HG03469 (cell line): ENCODE data around the gene LCT.
"Not testable (repeated sequence)": the region's sequence is repeated elsewhere in the genome, so short reads cannot be mapped to it uniquely, and the experiment has no call there.

Experiments
- ATAC-seq: cut with Tn5 transposase; IDR thresholded peaks from one replicate; pipeline ENCODE4 v1.9.1; 2021; ENCODE audit warnings: mild to moderate bottlenecking, moderate library complexity, moderate number of reproducible peaks; ENCODE audit not compliant: unreplicated experiment

The LCT gene

GRCh38 chr2:135832891-135833290 is 4.1 kb downstream of the LCT start:
- ATAC-seq, result no peak

DNA sequence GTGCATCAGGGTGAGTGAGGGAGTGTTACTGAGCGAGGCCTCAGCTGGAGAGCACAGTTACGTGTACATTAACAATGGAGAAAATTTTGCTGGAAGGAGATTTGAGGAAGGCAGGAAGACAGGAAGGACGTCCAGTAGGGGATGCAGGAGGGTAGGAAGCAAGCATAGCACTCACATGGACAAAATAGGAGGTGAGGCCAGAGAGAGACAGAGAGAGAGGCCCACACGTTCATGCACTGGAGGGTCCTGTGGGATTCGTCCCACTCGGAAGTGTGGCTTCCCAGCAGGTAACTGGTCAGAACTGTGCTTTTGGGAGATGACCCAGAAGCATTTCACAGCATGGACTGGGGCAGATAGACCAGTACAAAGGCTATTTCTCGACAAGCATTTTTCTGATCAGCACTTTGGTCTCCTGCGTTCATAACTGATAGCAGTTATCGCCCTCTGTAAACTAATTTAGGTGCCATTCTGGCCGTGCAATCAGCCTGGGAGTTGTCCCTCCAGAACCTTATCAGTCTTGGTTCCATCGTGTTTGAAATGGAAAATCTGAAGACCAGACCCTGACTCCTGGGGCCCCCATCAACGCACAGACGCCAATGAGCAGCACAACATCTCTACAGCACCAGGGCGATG is 5.7 kb downstream of the LCT start:
- no peak for ATAC-seq

GRCh38 chr2:135829378-135830135 is 7.4 kb downstream of the LCT start:
- no peak for ATAC-seq

DNA sequence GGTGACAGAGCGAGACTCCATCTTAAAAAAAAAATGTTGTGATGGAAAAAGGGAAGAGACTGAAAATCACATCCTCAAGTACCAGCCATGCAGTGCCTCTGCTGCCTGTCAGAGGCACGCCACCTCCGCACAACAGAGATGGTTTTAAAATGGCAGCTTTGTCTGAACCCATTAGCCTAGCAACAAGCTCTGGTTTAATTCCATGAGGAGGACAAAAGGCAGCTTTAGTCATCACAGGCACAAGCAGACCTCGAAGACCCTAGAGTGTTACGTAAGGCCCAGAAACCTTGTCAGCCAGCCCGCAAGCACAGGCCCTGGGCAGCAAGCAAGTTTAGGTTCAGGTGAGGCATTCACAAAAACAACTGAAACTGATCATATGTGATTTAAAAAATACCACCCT is 10.4 kb downstream of the LCT start:
- no peak for ATAC-seq

GRCh38 chr2:135825550-135826176 is 11.3 kb downstream of the LCT start:
- no peak for ATAC-seq

DNA sequence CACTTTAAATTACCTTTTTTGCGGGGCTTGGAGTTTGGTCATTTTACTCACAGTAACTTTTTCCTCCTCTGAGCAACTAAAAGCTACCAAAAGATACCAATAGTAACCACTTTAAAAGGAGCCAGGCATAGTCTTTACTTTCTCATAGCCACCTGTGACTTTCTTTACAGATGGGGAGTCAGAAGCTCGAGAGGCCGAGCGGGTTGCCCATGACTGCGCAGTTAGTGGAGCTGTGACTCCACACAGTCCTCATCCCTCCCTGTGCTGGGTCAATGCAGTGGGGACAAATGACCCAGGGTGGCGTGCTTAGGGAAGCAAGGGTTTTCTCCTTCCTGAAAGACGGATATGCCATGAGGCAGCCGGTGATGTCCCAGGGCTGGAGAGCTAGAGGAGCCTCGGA is 11.9 kb downstream of the LCT start:
- no peak for ATAC-seq

GRCh38 chr2:135822855-135823254 is 14.1 kb downstream of the LCT start:
- ATAC-seq, result no peak

- ATAC-seq, result no peak
Measured at GRCh38 chr2:135821190-135821589, 15.8 kb downstream of the LCT start.

DNA sequence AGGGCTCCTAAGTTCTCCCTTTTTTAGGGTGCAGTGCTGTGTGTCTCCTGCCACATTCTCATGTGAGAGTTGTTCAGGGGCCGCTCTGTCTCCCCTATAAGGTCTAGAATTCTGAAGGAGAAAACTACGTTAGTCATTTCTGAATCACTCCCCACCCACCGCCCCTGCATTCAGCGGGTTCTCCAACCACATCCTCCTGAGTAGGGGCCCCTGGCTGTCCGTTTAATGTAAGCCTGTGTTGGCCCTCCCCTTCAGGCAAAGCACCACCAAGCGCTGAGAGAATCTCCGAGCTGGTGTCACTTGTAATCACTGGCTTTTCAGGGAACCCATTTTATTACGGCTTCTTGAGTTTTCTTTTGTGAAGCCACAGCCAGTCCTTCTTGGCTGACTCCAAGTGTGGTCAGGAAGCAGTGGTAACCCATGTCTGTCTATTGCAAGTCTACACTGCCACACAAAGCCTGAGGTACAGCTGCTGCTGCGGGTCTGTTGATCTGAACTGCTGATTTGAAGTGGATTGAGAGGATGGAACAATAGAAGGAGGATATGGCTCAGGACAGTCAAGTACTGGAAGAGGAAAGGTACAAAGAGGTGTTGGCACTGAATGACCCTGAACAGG is 16.9 kb downstream of the LCT start:
- ATAC-seq, result peak; percentile 91

DNA sequence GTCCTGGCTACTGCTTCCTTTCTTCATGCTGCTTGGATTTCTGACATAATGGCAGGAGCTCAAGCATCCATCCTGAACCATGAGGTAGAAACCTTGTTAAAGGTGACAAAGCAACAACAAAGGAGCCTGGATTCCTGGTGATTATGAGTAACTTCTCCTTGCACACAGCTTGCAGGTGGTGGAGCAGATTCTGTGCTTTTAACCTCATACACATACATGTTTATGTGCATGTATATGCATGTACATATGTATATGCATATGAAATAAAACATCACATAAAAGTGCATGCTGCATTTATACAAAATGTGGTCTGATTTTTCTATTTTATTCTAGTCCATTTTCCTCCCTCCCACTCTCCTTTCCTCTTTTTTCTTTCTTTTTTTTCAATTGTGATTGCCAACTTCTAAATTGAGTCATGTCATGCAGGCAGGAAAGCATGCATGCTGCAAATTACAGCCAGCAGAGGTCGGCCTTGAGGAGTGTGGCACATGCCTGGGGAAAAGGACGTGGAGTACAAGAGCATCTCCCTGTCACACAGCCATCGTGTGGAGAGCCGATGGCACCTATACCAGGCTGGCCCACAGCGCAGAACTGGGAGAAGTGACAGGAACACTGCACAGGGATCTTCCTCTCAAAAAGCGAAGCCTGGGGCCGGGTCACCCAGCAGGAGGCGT is 17.9 kb downstream of the LCT start:
- ATAC-seq, result no peak

DNA sequence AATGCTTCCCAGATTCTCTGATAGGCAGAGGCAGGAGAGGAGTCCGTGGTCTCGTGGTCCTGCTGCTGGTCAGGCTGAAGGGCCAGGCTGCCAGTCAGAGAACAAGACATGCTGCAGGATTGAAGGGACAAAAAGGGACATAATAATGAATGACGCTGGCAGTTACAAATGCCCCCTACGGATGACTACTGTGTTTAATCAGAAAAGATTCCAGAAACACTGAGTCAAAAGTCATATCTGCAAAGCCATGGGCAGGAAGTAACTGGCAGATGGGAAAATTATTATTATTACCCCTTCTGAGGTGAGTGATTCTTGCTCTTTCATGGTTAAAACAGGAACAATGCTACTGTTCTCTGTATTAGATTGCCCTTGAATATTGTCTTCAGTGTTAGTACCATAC is 19.0 kb downstream of the LCT start:
- no peak for ATAC-seq

DNA sequence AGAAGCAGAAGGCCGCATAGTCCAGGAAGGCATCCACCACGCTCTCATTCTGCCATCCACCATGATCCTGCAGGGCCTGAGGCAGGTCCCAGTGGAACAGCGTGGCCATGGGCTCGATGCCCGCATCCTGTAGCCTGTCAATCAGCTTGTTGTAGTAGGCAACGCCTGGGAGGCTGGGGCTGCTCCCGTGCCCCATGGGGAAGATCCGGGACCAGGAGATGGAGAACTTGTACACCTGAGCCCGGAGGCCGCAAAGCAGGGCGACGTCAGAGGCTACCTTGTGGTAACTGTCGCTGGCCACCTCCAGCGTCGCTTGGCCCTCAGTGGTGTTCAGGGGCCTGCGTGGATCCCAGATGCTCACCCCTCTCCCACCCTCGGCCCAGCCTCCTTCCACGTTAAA is 19.5 kb downstream of the LCT start:
- no peak for ATAC-seq

DNA sequence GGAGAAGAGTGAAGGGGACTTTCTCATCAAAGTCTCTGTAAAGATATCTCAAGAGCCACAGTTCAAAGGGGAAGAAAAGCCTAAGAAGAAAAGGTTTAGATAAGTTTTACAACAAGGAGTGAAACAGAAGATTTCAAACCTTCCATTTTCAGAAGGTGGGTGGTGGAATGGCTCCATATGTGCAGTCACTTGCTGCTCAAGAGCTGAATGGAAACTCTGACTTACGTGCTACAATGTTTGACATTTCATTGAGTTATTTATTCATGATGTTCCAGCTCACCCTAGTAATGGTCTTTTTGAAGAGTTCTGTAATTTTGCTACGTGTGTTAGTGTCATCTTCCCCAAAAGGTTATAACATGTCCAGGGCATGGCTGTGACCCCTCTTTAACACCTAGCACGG is 21.7 kb downstream of the LCT start:
- no peak for ATAC-seq

DNA sequence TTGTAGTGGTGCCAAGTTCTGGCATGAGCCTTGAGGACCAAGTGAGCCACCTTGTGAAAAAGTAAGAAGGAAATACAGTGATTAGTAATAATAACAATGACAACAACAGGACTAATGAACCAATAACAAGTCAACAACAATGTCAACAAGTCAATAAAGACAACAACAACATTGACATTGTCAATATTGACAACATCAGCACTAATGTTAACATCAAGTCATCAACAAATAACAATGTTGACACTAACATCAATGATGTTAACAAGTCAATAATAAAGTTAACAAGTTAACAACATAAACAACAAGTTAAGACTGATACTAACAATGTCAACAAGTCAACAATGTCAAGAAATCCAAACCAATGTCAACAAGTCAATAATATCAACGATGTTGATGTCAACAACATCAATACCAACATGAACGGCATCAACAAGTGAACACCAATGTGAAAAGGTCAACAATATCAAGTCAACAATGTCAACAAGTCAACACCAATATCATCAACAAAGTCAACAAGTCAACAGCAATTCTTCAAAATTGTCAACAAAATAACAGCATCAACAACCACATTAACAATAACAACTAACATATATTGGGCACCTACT is 24.0 kb downstream of the LCT start:
- ATAC-seq, result no peak

- not testable (repeated sequence) for ATAC-seq
Measured at GRCh38 chr2:135807874-135808273, 29.1 kb downstream of the LCT start.

DNA sequence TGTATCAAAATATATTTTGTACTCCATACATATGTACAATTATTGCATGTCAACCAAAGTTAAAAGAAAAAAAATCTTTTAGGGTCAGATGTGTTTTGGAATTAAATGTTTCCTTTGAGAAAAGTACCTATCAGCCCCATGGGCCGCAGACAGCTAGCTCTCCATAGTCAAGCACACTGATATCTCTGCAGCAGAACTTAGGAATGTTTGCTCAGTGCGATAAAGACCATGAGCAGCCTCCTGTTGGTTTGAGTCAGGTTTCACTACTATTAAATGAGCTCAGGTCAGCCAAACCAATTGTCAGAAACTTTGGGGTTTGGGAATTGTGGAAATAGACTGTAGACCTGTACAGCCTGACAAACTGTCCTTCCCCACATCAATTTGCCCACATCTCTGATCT is 33.7 kb downstream of the LCT start:
- ATAC-seq, result no peak

DNA sequence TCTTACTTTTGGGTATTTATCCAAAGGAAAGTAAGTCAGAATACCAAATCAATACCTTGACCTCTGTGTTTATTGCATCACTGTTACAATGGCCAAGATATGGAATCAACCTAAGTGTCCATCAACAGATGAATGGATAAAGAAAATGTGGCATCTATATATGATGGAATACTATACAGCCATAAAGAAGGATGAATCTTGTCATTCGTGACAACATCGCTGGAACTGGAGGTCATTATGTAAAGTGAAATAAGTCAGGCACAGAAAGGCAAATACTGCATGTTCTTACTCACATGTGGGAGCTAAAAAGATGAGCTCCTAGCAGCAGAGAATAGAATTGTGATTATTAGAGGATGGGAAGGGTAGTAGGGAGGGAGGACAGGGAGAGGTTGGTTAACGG is 34.6 kb downstream of the LCT start:
- ATAC-seq, result no peak

DNA sequence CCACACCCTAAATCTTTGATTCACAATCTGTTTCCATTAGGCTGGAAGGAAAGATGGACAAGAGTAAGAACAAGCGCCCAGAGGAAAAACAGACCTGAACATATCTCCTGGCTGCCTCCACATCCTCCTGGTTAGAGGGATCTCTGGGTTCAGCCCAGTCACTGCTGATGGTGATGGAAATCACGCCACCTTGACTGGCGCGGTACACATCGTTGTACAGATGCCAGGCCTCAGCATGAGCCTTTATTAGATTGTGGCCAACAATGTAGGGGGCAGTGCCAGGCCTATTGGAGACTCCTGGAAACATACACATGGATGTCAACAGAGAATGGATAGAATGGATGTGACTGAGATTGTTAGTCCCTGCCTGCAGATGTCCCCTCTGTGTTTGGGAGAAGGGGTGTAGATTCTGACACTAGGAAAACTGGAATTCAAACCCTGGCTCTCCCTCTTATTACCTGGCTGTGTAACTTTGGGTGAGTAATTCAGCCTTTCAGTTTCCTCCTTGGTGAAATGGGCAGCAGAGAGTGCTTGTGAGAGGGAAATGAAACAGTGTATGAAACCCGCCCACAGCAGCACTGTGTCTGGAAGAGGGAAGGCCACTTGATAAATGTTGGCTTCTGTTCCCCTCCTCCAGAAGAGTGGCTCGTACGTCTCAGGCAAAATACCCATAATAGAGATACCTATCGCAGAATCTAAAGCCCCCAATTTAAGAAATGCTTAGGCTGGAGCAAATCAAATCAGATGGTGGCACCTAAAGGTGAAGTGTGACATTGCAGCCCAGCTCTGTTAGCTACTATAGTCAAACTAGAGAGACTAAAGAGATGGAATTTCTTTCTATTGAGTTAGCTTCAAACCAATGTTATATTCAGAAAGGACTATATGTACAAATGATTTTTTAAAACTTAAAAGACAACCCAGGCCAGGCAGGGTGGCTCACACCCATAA is 36.2 kb downstream of the LCT start:
- no peak for ATAC-seq

GRCh38 chr2:135799738-135800137 is 37.2 kb downstream of the LCT start:
- no peak for ATAC-seq

DNA sequence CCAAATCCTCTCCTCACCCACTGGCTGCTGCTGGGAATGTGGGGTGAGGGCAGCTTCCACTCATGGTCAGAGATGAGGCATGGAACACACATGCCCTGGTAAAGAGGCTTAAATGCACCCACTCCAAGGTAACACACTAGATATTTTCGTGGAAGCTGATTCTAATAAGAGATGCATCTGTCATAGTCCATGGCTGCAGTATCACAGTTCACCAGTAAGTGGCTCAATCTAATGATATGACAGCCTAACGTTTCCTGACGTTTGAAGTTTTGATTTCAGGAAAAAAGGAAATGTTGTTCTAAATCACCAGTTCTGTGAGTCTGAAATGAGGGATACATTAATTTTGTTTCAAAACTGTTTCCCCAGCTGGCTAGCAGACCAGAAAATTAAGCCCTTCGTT is 38.2 kb downstream of the LCT start:
- no peak for ATAC-seq
